Tibial nerve (tissue), 4 donors: Measurements from ENCODE around the gene UCHL5. TPM values are rescaled to one million over a fixed set of nuclear protein-coding genes. Genes with fewer than 3 reads are reported as not detected.
"Not testable (repeated sequence)": the region's sequence is repeated elsewhere in the genome, so short reads cannot be mapped to it uniquely, and the experiment has no call there.

Experiments used
- DNase-seq, 2 donors: peaks; one replicate each; pipeline ENCODE4 v3.0.0-alpha.2; 2019; ENCODE audit warnings: low spot score in 2 of 2
- H3K27ac ChIP-seq, 4 donors: fragments of 200-600 bp; sonication (generic) in 3 of 4; one replicate each; pipeline ENCODE4 v1.5.1; 2017 to 2019; ENCODE audit warnings: mild to moderate bottlenecking in 1 of 4
- H3K27me3 ChIP-seq, 2 donors: fragments of 200-600 bp; sonication (generic) in 1 of 2; one replicate each; pipeline versions ENCODE4 v1.5.1 to v1.6.0; 2017 to 2019
- H3K36me3 ChIP-seq, 3 donors: fragments of 200-600 bp; sonication (generic); one replicate each; pipeline ENCODE4 v1.5.1; 2018 to 2019
- H3K4me1 ChIP-seq, 4 donors: fragments of 200-600 bp; sonication (generic) in 3 of 4; one replicate each; pipeline ENCODE4 v1.5.1; 2017 to 2019
- H3K4me3 ChIP-seq, 4 donors: fragments of 200-600 bp; sonication (generic) in 3 of 4; one replicate each; pipeline ENCODE4 v1.5.1; 2017 to 2019; ENCODE audit warnings: mild to moderate bottlenecking in 1 of 4, moderate library complexity in 1 of 4
- H3K9me3 ChIP-seq, 4 donors: fragments of 200-600 bp; sonication (generic) in 3 of 4; one replicate each; pipeline ENCODE4 v1.5.1; 2017 to 2019
- CTCF ChIP-seq, 5 experiments: fragments of 200-600 bp in 3 of 5; fragments of 450-650 bp in 2 of 5; sonication (generic) in 3 of 5; IDR thresholded peaks; one replicate each; pipeline ENCODE4 v1.5.1; 2016 to 2019; ENCODE audit warnings: antibody characterized with exemption in 5 of 5, mild to moderate bottlenecking in 3 of 5, moderate library complexity in 2 of 5
- EP300 ChIP-seq, 2 donors: sonication (generic); formaldehyde crosslinking; IDR thresholded peaks; one replicate each; pipeline ENCODE4 v1.6.1; 2017; ENCODE audit warnings: antibody characterized with exemption in 2 of 2, mild to moderate bottlenecking in 1 of 2
- POLR2A ChIP-seq, 2 donors: fragments of 450-650 bp; IDR thresholded peaks; one replicate each; pipeline ENCODE4 v1.6.1; 2017; ENCODE audit warnings: antibody characterized with exemption in 2 of 2, mild to moderate bottlenecking in 2 of 2, moderate library complexity in 2 of 2
- WGBS, 2 donors: methylation state at CpG; one replicate each; pipeline ENCODE4 v1.1.5; 2018; 5-methylcytosine and 5-hydroxymethylcytosine counted together
- total RNA-seq, 4 donors: library from RNA; depleted of rRNA; stranded (reverse); fragments of >200 nt; gene quantifications; one replicate each; pipeline ENCODE4 v1.1.0, GENCODE V29; 2016

UCHL5 gene
- total RNA-seq, 4 donors from 2014 or later = 22.2 to 50.0 (median 29.0) TPM

- 80 to 95% methylated on average over 1 of the region's 1 CpG for WGBS, 2 donors
- Histone ChIP-seq H3K4me3 (no peak overlapping the region), H3K36me3 (peaks cover 0 to 27% (median 3%) of the 10 kb centered on the region in 3 donors), H3K27me3 (no peaks in the 10 kb centered on the region), H3K4me1 (no peaks in the 10 kb centered on the region), H3K9me3 (no peaks in the 10 kb centered on the region), H3K27ac (no peak overlapping the region)
- TF ChIP-seq POLR2A (IDR thresholded peaks at IDR 0.05) (no peak), EP300 (IDR thresholded peaks at IDR 0.05) (no peak), CTCF (IDR thresholded peaks at IDR 0.05) (no peak)
- no peak for DNase-seq
These were observed 16.1 kb downstream of the UCHL5 start for GRCh38 chr1:193042766-193043691.

- TF ChIP-seq EP300 (IDR thresholded peaks at IDR 0.05) (no peak), POLR2A (IDR thresholded peaks at IDR 0.05) (no peak), CTCF (IDR thresholded peaks at IDR 0.05) (no peak)
- Histone ChIP-seq H3K4me3 (no peak overlapping the region), H3K27ac (no peak overlapping the region), H3K9me3 (peaks cover 0 to 2% (median 0%) of the 10 kb centered on the region in 4 donors), H3K36me3 (peaks cover 0 to 18% (median 0%) of the 10 kb centered on the region in 3 donors), H3K4me1 (no peaks in the 10 kb centered on the region), H3K27me3 (no peaks in the 10 kb centered on the region)
- no peak for DNase-seq
- WGBS, 2 donors = 93% methylated on average over 3 of the region's 3 CpGs
These were observed 19.1 kb downstream of the UCHL5 start for GRCh38 chr1:193040011-193040410.

- TF ChIP-seq POLR2A (IDR thresholded peaks at IDR 0.05) (no peak), EP300 (IDR thresholded peaks at IDR 0.05) (no peak), CTCF (IDR thresholded peaks at IDR 0.05) (no peak)
- no peak for DNase-seq
- Histone ChIP-seq H3K27me3 (no peaks in the 10 kb centered on the region), H3K4me3 (no peak overlapping the region), H3K4me1 (no peaks in the 10 kb centered on the region), H3K9me3 (peaks cover 0 to 2% (median 0%) of the 10 kb centered on the region in 4 donors), H3K36me3 (peaks cover 0 to 5% (median 0%) of the 10 kb centered on the region in 3 donors), H3K27ac (no peak overlapping the region)
- 98% methylated on average over 3 of the region's 3 CpGs for WGBS, 2 donors
These were observed 22.7 kb downstream of the UCHL5 start for GRCh38 chr1:193036337-193037047.

GRCh38 chr1:193033610-193034009 is 25.6 kb downstream of the UCHL5 start:
- TF ChIP-seq POLR2A (IDR thresholded peaks at IDR 0.05) = no peak
- TF ChIP-seq EP300 (IDR thresholded peaks at IDR 0.05) = no peak
- no peak for TF ChIP-seq CTCF (IDR thresholded peaks at IDR 0.05)
- no peak overlapping the region for H3K4me3 ChIP-seq
- no peak for DNase-seq

GRCh38 chr1:193032643-193033427 is 26.3 kb downstream of the UCHL5 start:
- H3K27me3 ChIP-seq, H3K27ac ChIP-seq, H3K4me3 ChIP-seq, H3K4me1 ChIP-seq, H3K36me3 ChIP-seq, H3K9me3 ChIP-seq, DNase-seq: not testable (repeated sequence)
- WGBS, 2 donors = 97% methylated on average over 9 of the region's 9 CpGs

More at GRCh38 chr1:193033610-193034009, 25.6 kb downstream of the UCHL5 start:
- Histone ChIP-seq H3K27me3 (no peaks in the 10 kb centered on the region), H3K36me3 (peaks cover 0 to 5% (median 0%) of the 10 kb centered on the region in 3 donors), H3K27ac (no peak overlapping the region), H3K4me1 (no peaks in the 10 kb centered on the region), H3K9me3 (peaks cover 0 to 2% (median 0%) of the 10 kb centered on the region in 4 donors)
